Embryonic facial prominence (tissue), 1 donor: ENCODE measurements around the gene PHLPP1.
"Not testable (repeated sequence)": the region's sequence is repeated elsewhere in the genome, so short reads cannot be mapped to it uniquely, and the experiment has no call there.

Source experiments
- DNase-seq: peaks from one replicate; pipeline ENCODE4 v3.0.0-alpha.2; 2016; ENCODE audit errors: extremely low spot score

PHLPP1 gene

DNA sequence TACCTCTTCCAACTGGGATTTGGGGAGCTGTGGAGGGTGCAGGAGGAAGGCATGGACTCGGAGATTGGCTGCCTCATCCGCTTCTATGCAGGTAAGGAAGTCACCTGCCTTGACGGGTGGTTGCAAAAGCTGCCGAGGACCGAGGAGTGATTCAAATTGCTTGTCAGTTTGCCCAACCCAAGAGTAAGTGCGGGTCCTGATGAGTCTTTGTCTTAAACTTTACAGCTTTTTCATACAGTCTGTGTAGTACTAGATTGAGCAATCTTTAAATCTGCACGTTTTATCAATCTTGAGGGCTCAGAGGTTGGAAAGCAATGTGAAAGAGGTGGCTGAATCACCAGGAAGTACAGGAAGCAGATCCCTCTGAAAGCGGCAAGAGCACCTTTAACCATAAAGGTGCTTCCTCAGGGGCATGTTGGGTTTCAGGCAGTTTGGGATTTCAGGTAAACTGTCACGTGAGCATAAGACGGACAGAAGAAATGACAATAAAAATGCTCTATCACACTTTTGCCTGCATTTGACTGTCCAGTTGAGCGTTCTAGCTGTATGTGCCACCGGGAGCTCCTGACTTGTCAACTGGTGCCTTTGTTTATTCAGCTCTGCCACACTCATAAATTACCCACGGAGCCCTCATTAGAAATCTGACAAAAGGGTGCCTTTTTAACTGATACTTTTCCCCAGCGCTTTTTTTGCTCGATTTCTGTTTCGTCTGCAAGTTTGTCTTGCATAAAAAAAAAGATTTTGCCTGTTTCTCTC is 2.0 kb downstream of the PHLPP1 start:
- peak; percentile 37 for DNase-seq

DNA sequence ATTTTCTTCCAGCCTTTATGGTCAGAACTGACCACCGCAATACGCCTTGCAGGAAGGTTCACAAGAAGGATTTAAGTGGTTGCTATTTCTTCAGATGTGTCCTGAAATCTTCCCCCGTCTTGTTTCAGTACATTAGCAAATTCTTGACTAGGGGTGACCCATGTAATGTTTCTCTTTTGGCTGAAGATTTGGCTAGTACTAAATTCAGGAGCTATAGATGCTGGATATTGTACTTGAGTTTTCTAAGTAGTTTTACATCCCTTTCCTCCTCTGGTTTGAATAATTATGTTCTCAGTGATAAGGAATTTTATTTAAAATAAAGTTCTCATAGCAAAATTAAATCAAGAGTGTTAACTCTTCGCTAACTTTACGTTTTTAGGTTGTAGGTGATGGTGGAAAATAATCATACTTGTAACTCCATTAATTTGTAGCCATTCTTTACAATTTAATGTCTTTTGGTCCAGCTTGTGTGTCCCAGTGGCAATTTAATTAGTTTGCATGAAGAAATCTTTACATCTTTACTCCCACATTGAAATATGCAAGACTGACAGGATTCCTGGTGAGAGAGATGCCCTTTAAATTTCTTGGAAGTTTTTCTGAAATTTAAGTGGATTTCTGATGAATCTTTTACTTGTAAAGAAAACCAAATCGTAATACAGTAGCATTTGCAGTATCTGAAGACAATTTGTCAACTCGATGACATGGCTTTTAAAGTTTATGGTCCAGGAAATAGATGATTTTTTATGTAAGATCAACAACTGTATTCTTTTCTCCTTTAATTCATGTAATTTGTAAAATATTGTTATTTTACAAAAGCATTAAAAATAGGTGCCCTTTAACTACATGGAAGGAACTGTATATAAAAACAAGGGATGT is 2.8 kb downstream of the PHLPP1 start:
- DNase-seq: no peak

DNA sequence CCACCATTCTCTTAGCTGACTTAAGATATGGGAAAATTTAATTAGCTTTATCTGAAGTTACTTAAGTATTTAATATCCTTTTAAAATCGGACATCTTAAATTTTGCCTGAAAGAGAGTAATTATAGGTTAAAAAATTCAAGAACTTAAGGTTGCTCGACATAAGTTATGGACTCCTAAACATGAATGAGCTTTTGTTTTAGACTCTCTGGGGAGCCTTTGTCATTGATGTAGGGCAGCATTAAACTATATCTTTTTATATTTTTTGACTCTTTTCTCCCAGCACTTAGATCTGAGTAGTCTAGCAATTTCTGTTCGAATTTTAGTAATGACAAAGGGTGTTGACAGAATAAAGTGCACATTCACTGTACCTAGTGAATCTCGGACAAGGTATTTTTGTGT is 4.7 kb downstream of the PHLPP1 start:
- DNase-seq: no peak

DNA sequence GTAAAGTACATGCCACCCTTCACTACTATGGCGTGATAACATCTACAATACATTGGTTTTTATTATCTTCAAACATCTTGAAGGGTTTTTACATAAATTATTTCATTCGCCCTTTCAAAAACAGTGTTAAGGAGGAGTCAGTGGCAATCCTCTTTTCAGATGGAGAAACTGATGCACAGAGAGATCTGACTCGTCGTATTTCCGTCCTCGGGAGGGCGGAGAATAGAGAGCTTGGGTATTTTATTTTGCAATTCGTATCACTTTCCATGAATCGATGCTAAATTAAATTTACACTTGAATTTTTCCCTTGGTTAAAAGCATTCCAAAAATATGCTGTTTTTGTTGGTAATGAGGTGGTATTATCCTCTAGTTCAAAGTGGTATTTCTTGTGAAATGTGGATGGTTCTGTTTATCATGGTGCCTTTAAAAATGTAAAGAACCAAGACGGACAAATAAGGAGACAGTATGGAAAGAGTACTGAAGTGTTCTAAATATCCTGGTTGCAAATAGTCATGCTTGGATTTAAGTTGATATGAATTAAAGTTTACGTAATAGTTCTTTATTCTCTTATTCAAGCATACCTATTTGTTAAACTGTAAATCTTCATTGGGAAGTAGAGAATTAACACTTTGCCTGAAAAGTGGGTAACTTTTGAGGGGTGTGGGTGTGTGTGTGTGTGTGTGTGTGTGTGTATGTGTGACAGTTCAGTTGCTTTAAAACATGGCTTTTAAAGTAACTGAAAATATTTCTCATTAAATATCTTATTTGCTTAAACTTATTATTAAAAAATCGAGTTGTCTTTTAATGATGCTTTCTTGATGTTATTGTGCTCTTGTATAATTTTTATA is 5.6 kb downstream of the PHLPP1 start:
- no peak for DNase-seq

- DNase-seq: no peak
Observed at GRCh38 chr18:62721839-62722795, 6.8 kb downstream of the PHLPP1 start.

GRCh38 chr18:62723666-62724281 is 8.4 kb downstream of the PHLPP1 start:
- no peak for DNase-seq

GRCh38 chr18:62725896-62726295 is 10.6 kb downstream of the PHLPP1 start:
- no peak for DNase-seq

GRCh38 chr18:62728254-62728653 is 12.9 kb downstream of the PHLPP1 start:
- DNase-seq: no peak

- DNase-seq: no peak
Observed at GRCh38 chr18:62729487-62730386, 14.4 kb downstream of the PHLPP1 start.

DNA sequence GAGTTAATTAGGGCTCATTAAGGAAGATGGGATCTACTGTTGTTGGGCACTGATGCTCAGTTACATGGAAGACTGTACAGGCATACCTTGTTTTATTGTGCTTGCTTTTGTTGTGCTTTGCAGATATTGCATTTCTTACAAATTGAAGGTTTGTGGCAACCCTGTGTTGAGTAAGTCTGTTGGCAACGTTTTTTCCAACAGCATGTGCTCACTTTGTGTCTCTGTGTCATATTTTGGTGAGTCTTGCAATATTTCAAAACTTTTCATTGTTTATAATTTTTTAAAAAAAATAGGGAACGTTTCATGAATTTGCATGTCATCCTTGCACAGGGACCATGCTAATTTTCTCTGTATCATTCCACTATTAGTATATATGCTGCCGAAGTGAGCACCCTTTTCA is 15.6 kb downstream of the PHLPP1 start:
- DNase-seq: no peak

GRCh38 chr18:62732617-62733016 is 17.3 kb downstream of the PHLPP1 start:
- no peak for DNase-seq

DNA sequence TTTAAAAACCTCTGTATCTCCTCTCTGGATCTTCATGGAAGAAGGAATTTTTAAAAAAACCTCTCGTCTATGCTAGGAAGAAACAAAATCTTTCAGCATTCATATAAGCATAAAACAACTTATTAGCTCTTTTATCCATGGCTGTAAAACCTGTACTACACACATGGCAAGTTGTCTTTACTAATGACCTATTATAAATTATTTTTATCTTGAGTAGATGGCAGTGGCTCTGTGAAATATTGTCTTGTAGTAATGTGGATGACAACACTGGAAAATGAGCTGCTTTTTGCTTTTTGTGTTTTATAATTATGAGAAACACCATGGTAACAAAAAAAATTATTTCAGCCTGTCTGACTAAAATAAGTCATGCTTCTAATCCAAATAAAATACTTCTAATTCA is 18.9 kb downstream of the PHLPP1 start:
- no peak for DNase-seq

GRCh38 chr18:62735387-62735786 is 20.0 kb downstream of the PHLPP1 start:
- DNase-seq: no peak

- no peak for DNase-seq
Observed at GRCh38 chr18:62736077-62736855, 20.9 kb downstream of the PHLPP1 start.

GRCh38 chr18:62737241-62737873 is 22.0 kb downstream of the PHLPP1 start:
- DNase-seq: no peak

DNA sequence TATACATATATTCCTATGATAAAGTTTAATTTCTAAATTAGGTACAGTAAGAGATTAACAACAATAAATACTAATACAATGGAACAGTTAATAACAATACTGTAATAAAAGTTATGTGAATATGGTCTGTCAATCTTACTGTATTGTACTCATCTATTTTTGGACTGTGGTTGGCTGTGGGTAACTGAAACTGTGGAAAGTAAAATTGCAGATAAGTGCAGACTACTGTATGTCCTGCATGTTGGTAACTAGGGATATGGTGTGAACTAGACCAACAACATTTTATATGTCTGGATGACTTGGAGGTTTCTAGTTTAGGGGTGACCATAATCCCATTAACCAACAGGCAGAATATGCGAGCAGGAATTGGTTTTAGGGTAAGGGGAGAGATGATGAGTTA is 23.3 kb downstream of the PHLPP1 start:
- DNase-seq: no peak

DNA sequence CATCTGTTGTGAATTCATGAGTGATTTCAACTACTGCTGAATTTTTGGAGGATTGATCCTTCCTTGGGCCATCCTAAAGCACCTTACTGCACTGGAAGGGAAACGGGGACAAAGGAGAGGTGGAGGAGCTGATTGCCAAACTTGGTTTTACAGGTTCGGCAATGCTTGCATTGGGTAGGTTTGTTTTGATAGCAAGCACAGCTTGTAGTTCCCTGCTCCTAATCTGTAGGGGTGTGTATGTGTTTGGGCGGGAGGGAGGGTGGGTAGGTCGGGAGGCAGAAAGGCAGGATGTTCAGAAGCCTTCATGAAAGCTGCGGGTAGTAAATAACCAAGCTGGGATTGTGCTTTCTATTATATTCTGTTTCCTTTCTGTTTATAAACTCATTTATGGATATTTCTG is 24.6 kb downstream of the PHLPP1 start:
- no peak for DNase-seq

- DNase-seq: not testable (repeated sequence)
Observed at GRCh38 chr18:62740650-62741049, 25.3 kb downstream of the PHLPP1 start.
